Left ventricle myocardium inferior (tissue), 1 donor: Measurements from ENCODE around the gene TBC1D21. TPM values are rescaled to one million over a fixed set of nuclear protein-coding genes. Genes with fewer than 3 reads are reported as not detected.

Experiments
- DNase-seq: peaks from one replicate; pipeline ENCODE4 v3.0.0-alpha.2; 2020
- H3K27ac ChIP-seq: fragments of 200-600 bp; replicated peaks from 2 replicates; pipeline ENCODE4 v1.8.0; 2021
- H3K27me3 ChIP-seq: fragments of 200-600 bp; 2 replicates; pipeline ENCODE4 v1.8.0; 2021; ENCODE audit warnings: low read depth
- H3K36me3 ChIP-seq: fragments of 200-600 bp; 2 replicates; pipeline ENCODE4 v1.8.0; 2021
- H3K4me1 ChIP-seq: fragments of 200-600 bp; 2 replicates; pipeline ENCODE4 v1.8.0; 2021
- H3K4me3 ChIP-seq: fragments of 200-600 bp; 2 replicates; pipeline ENCODE4 v1.8.0; 2021; ENCODE audit warnings: mild to moderate bottlenecking, moderate library complexity
- H3K9me3 ChIP-seq: fragments of 200-600 bp; replicated peaks from 2 replicates; pipeline ENCODE4 v1.8.0; 2021
- intact Hi-C: fragments of 100-400 bp; cut with micrococcal nuclease; formaldehyde crosslinking; loops from one replicate; pipeline ENCODE4 v1.11.0; 2022
- total RNA-seq: library from RNA; stranded (reverse); fragmentation: NEBNext Ultra II Directional; extraction: Animal tissue kit (Norgen Biotek cat#: 25700); gene quantifications from one replicate; pipeline ENCODE4 v1.2.1, GENCODE V29; 2021
- TF ChIP-seq, protein P1 (sequence below): fragments of 200-600 bp; IDR thresholded peaks from 2 replicates; pipeline ENCODE4 v1.8.0; 2021; ENCODE audit warnings: antibody characterized with exemption, mild to moderate bottlenecking, borderline replicate concordance
- donor health status: DM: no; HTN: yes; CAD: no; lungs with severe emphysema.

The TBC1D21 gene
- total RNA-seq, 1 donor from 2014 or later, result not detected

DNA sequence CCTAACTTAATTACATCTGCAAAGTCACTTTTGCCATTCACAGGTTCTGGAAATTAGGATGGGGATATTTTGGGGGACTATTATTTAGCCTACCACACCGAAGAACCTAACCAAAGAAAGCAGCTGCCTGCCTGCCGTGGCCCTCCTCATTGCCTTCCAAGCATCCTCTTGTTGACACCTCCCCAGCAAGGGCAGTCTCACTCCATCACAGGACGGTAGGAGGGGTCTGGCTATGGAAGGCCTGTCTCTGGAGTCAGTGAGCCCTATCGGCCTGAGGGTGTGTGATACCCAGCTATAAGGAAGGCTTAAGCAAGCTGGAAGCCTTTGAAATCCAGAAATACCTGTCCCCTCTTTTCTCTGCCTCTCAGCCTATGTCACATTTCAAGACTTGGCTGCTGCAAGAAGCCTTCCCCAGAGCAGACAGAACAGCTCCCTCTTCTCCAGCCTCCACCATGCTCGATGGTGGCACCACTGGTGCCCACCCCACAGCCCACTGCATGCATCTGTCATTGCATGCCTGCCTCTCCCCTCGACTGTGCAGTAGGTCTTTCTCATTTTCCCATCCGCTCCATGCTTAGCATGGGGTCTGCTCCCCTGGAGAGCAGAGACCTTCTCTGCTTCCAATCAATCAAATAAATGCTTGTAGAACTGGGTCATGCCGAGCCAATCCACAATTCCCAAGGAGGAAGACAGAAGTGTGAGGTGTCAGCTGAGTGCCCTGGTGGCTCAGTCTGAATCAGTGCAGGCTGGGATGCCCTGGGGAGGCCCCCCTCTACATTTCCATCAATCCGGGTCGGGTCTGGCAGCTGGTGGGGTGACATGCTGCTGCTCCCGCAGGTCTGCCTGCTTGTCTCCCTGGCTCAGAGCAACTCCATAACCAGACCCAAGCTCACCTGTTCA, 29.0 kb downstream of the TBC1D21 start:
- Histone ChIP-seq H3K27me3 (no peaks in the 10 kb centered on the region), H3K4me3 (no peak overlapping the region), H3K27ac (no peak overlapping the region), H3K4me1 (peaks cover 7% of the 10 kb centered on the region), H3K9me3 (peaks cover 4% of the 10 kb centered on the region), H3K36me3 (no peaks in the 10 kb centered on the region)
- TF ChIP-seq, protein P1, sequence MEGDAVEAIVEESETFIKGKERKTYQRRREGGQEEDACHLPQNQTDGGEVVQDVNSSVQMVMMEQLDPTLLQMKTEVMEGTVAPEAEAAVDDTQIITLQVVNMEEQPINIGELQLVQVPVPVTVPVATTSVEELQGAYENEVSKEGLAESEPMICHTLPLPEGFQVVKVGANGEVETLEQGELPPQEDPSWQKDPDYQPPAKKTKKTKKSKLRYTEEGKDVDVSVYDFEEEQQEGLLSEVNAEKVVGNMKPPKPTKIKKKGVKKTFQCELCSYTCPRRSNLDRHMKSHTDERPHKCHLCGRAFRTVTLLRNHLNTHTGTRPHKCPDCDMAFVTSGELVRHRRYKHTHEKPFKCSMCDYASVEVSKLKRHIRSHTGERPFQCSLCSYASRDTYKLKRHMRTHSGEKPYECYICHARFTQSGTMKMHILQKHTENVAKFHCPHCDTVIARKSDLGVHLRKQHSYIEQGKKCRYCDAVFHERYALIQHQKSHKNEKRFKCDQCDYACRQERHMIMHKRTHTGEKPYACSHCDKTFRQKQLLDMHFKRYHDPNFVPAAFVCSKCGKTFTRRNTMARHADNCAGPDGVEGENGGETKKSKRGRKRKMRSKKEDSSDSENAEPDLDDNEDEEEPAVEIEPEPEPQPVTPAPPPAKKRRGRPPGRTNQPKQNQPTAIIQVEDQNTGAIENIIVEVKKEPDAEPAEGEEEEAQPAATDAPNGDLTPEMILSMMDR, result no peak
- DNase-seq, result no peak
- intact Hi-C loops, result no loop called here

DNA sequence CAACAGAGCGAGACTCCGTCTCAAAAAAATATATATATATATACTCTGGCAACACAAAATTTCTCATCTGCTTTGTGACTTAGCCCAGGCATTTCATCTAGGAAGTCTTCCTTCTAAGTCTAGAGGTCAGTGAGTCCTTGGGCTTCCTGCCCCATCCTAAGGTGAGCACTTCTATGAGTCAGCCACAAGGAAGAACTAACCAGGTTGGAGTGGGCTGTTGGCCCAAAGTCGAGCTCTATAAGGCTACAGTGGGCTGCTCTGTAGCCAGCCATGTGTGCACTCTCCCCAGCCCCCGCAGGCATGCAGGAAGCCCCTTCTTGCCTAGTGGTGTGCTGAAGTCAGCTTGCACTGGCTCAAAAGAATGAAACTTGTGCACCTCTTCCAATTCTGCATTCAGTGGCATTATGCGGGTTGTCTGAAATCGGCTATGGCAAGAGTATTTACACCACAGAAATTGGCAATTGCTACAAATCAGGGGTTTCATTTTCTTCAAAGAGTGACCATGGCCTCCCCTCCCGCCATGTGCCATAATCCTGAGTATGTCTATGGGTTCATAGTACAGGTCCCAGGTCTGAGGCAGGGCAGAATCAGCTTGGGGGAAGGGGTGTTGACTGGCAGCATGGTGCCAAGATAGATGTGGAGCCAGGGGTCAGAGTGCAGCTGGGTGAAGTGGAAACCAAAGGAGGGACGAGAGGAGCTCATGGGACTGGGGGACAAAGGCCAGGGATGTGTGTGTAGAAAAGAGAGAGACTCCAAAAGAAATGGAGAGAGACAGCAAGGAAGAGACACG, 30.9 kb downstream of the TBC1D21 start:
- TF ChIP-seq, protein P1, result no peak
- intact Hi-C loops, result no loop called here
- peaks cover 4% of the 10 kb centered on the region for H3K9me3 ChIP-seq

DNA sequence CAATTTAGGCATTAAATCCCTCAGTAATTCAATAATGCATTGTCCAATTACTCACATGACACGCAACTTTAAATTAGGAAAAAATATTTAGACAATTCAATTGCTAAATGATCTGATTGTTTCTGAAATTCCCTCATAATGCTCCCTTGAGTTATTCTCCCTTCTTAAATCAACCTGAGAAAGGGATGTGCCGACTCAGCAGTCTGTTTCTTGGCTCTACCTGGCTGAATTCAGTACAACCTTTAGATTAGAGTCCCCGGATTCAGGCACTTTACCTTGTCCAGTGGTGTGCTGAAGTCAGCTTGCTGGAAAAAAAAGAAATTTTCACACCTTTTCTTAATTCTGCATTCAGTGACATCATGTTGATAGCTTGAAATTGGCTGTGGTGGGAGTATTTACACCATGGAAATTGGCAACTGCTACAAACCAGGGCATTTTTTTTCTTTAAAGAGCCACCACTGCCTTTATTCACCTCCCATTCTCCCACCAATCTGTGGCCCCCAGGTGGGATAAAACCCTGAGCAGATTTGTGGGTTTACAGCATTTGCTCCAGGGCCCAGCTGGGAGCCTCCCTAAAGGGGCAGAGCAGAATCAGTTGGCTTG, 32.0 kb downstream of the TBC1D21 start:
- intact Hi-C loops, result no loop called here
- TF ChIP-seq, protein P1, result no peak
- Histone ChIP-seq H3K27ac (no peak overlapping the region), H3K9me3 (peaks cover 4% of the 10 kb centered on the region), H3K4me3 (no peak overlapping the region), H3K36me3 (no peaks in the 10 kb centered on the region), H3K4me1 (peaks cover 16% of the 10 kb centered on the region), H3K27me3 (no peaks in the 10 kb centered on the region)
- no peak for DNase-seq

More for the DNA sequence above, 30.9 kb downstream of the TBC1D21 start:
- Histone ChIP-seq H3K4me3 (no peak overlapping the region), H3K27ac (no peak overlapping the region), H3K36me3 (no peaks in the 10 kb centered on the region), H3K4me1 (peaks cover 16% of the 10 kb centered on the region), H3K27me3 (no peaks in the 10 kb centered on the region)
- no peak for DNase-seq

DNA sequence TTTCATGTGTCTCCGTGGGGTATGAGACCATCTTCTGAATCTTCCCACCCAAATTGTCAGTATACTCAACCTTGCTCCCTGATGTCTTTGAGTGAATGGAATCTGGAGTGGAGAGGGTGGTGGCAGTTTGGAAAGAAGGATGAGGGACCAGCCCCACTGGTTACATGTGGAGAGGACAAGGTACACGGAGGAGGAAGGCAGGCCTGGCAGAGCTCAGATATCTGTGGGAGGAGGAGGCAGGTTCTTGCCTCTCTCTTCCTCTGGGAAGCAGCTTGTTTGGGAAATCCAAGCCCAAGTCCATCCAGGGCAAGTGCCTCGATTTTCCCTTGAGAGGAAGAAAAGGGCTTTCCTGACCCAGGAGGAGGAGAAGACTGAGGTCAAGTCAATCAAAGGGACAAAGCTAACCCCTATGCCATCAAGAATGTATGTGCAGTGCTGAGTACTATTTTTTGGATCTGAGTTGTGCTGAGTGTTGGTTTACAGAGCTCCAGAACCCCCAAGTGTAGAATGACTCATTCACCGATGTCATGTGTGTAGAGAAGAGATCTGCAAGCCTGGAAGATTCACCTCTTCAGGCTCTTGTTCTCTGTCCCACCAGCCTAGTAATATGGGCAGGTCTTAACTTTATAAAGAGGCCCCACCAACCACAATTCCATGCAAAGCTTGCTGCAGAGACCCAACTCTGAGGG, 33.1 kb downstream of the TBC1D21 start:
- Histone ChIP-seq H3K4me1 (peaks cover 16% of the 10 kb centered on the region), H3K27me3 (no peaks in the 10 kb centered on the region), H3K27ac (no peak overlapping the region), H3K36me3 (no peaks in the 10 kb centered on the region), H3K4me3 (no peak overlapping the region), H3K9me3 (peaks cover 4% of the 10 kb centered on the region)
- DNase-seq, result no peak
- TF ChIP-seq, protein P1, result no peak
- intact Hi-C loops, result no loop called here

DNA sequence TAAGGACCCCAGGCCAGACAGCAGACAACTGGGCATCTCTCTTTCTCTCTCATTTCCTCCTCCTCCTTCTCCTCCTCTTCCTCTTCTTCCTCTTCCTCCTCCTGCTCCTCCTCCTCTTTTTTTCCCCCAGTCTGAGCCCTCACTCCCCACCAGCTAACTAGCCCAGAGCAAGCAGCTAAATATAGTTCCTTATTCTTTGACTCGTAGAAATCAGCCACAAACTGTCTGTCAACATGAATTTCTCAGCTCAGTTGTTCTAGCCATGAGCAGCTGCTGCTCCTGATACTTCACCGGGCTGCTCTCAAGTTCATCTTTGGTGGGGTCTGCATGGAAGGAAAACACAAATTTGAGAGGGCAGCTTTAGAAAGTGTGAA, 33.7 kb downstream of the TBC1D21 start:
- no peaks in the 10 kb centered on the region for H3K36me3 ChIP-seq
- H3K9me3 ChIP-seq, result peaks cover 4% of the 10 kb centered on the region
- H3K27me3 ChIP-seq, result no peaks in the 10 kb centered on the region
- peaks cover 16% of the 10 kb centered on the region for H3K4me1 ChIP-seq
- intact Hi-C loops, result no loop called here
- DNase-seq, result no peak
- TF ChIP-seq, protein P1, result no peak
- no peak overlapping the region for H3K27ac ChIP-seq
- no peak overlapping the region for H3K4me3 ChIP-seq
